Keratinocyte (primary cell): Measurements from ENCODE around the gene CCDC137. TPM values are rescaled to one million over a fixed set of nuclear protein-coding genes. Genes with fewer than 3 reads are reported as not detected.

Experiments
- DNase-seq: peaks from one replicate; pipeline ENCODE4 v3.0.0-alpha.2; 2011; ENCODE audit warnings: low read depth, missing footprints, low spot score
- FAIRE-seq: peaks from 2 replicates; lab custom pipeline; 2011; peaks lifted over from hg19 to GRCh38; lab: Jason Lieb, UNC
- H2AFZ ChIP-seq: 2 replicates; pipeline ENCODE4 v1.6.0; 2012; ENCODE audit warnings: low read length, control low read depth, inconsistent platforms; ENCODE audit not compliant: control insufficient read depth
- H3K27ac ChIP-seq: 2 replicates; pipeline ENCODE4 v1.5.1; 2011; ENCODE audit warnings: low read length; ENCODE audit not compliant: control insufficient read depth, insufficient read depth
- H3K27me3 ChIP-seq: 3 replicates; pipeline ENCODE4 v1.6.0; 2011; ENCODE audit warnings: low read length; ENCODE audit not compliant: control insufficient read depth, insufficient read depth; ENCODE audit errors: extremely low read depth
- H3K36me3 ChIP-seq, 2 experiments: 2 replicates in 1 of 2; 3 replicates in 1 of 2; pipeline ENCODE4 v1.5.1; 2011; ENCODE audit warnings: low read length in 2 of 2, mild to moderate bottlenecking in 1 of 2; ENCODE audit not compliant: control insufficient read depth in 2 of 2, insufficient read depth in 2 of 2; ENCODE audit errors: extremely low read depth in 1 of 2
- H3K4me1 ChIP-seq: 3 replicates; pipeline ENCODE4 v1.5.1; 2011; ENCODE audit warnings: low read length; ENCODE audit not compliant: control insufficient read depth, insufficient read depth; ENCODE audit errors: extremely low read depth
- H3K4me2 ChIP-seq: 3 replicates; pipeline ENCODE4 v1.6.0; 2011; ENCODE audit warnings: low read depth, low read length; ENCODE audit not compliant: control insufficient read depth, insufficient read depth; ENCODE audit errors: extremely low read depth
- H3K4me3 ChIP-seq, 3 experiments: fragments of 200-600 bp in 1 of 3; sonication (generic) in 1 of 3; 2 replicates in 2 of 3; 3 replicates in 1 of 3; pipeline ENCODE4 v1.5.1; 2011 to 2016; ENCODE audit warnings: low read length in 3 of 3, mild to moderate bottlenecking in 3 of 3, control low read depth in 2 of 3, inconsistent platforms in 1 of 3, low read depth in 1 of 3, mixed read lengths in 1 of 3, mixed run types in 1 of 3, moderate library complexity in 1 of 3; ENCODE audit not compliant: control insufficient read depth in 2 of 3, insufficient read depth in 2 of 3; ENCODE audit errors: extremely low read depth in 1 of 3
- H3K79me2 ChIP-seq: 2 replicates; pipeline ENCODE4 v1.6.0; 2012; ENCODE audit warnings: low read length; ENCODE audit not compliant: control insufficient read depth, insufficient read depth
- H3K9ac ChIP-seq: 3 replicates; pipeline ENCODE4 v1.6.0; 2011; ENCODE audit warnings: low read length; ENCODE audit not compliant: control insufficient read depth, insufficient read depth; ENCODE audit errors: extremely low read depth
- H3K9me1 ChIP-seq: 3 replicates; pipeline ENCODE4 v1.6.0; 2011; ENCODE audit warnings: low read length; ENCODE audit not compliant: control insufficient read depth, insufficient read depth; ENCODE audit errors: extremely low read depth
- H3K9me3 ChIP-seq: 2 replicates; pipeline ENCODE4 v1.5.1; 2012; ENCODE audit warnings: low read depth, low read length; ENCODE audit not compliant: control insufficient read depth
- H4K20me1 ChIP-seq: 3 replicates; pipeline ENCODE4 v1.6.0; 2011; ENCODE audit warnings: low read length; ENCODE audit not compliant: control insufficient read depth, insufficient read depth; ENCODE audit errors: extremely low read depth
- CTCF ChIP-seq, 3 experiments: IDR thresholded peaks in 1 of 3; conservative IDR thresholded peaks in 1 of 3; optimal IDR thresholded peaks in 1 of 3; 2 replicates in 2 of 3; 3 replicates in 1 of 3; pipeline versions ENCODE3 to v1.5.1; 2011; ENCODE audit warnings: low read length in 3 of 3, mild to moderate bottlenecking in 3 of 3, moderate library complexity in 2 of 3, control low read depth in 1 of 3, inconsistent platforms in 1 of 3; ENCODE audit not compliant: insufficient read depth in 2 of 3; ENCODE audit errors: extremely low read depth in 1 of 3
- EZH2 ChIP-seq: IDR thresholded peaks from one replicate; pipeline ENCODE4 v1.6.1; 2012; ENCODE audit warnings: inconsistent platforms, mild to moderate bottlenecking, low read length, moderate library complexity
- dilution Hi-C: fragments of 300-500 bp; cut with MboI; formaldehyde crosslinking; loops from one replicate; pipeline ENCODE4 v1.7.0; 2020; ENCODE audit warnings: low sequenced_read_pairs; ENCODE audit not compliant: extremely low pct_ligation_motif_present
- polyA plus RNA-seq, 5 experiments: library from polyadenylated mRNA; depleted of rRNA in 3 of 5; stranded (reverse) in 3 of 5; stranded (forward) in 1 of 5; unstranded in 1 of 5; fragments of >200 nt; gene quantifications; 1 replicate in 1 of 5; 2 replicates in 3 of 5; 3 replicates in 1 of 5; pipeline versions ENCODE4 v1.2.1 to v1.2.3, GENCODE V29; 2011 to 2012; ENCODE audit warnings: missing spikeins in 2 of 5, low read depth in 1 of 5, low replicate concordance in 1 of 5

The CCDC137 gene
- polyA plus RNA-seq, 1 donor (not counting 4 experiments of a cell fraction or from before 2014, with no cell fraction given): 15.4 TPM

- DNase-seq: no peak
- no peaks in the 10 kb centered on the region for H3K4me1 ChIP-seq
- TF ChIP-seq EZH2 (no peak), CTCF (optimal IDR thresholded peaks at IDR 0.05 in 1 of 3, IDR thresholded peaks at IDR 0.05 in 1 of 3, conservative IDR thresholded peaks at IDR 0.05 in 1 of 3; ENCODE audit: extremely low read depth in 1 of 3, insufficient read depth in 2 of 3, low read length in 3 of 3) (no peak)
- dilution Hi-C loops: no loop called here
- H2AFZ ChIP-seq: no peak overlapping the region
- no peaks in the 10 kb centered on the region for H3K9me3 ChIP-seq
- no peak overlapping the region for H3K9ac ChIP-seq
- no peak for FAIRE-seq
- H3K79me2 ChIP-seq: peaks cover 57% of the 10 kb centered on the region
- no peaks in the 10 kb centered on the region for H3K27me3 ChIP-seq
- no peak overlapping the region for H3K27ac ChIP-seq
- H3K4me3 ChIP-seq: no peak overlapping the region
- H4K20me1 ChIP-seq: peaks cover 6% of the 10 kb centered on the region
- H3K36me3 ChIP-seq: peaks cover 54 to 66% of the 10 kb centered on the region in 2 experiments
- no peaks in the 10 kb centered on the region for H3K9me1 ChIP-seq
- no peak overlapping the region for H3K4me2 ChIP-seq
Observed at GRCh38 chr17:81695801-81696200, 29.3 kb downstream of the CCDC137 start.

- dilution Hi-C loops: no loop called here
- Histone ChIP-seq H3K79me2 (peaks cover 58% of the 10 kb centered on the region), H3K27ac (no peak overlapping the region), H3K36me3 (peaks cover 56 to 64% of the 10 kb centered on the region in 2 experiments), H3K9me3 (no peaks in the 10 kb centered on the region), H3K4me3 (no peak overlapping the region), H3K9ac (no peak overlapping the region), H4K20me1 (peaks cover 3% of the 10 kb centered on the region), H3K27me3 (no peaks in the 10 kb centered on the region), H2AFZ (no peak overlapping the region), H3K9me1 (no peaks in the 10 kb centered on the region), H3K4me2 (no peak overlapping the region), H3K4me1 (peaks cover 3% of the 10 kb centered on the region)
- FAIRE-seq (no peak), DNase-seq (no peak)
- TF ChIP-seq CTCF (optimal IDR thresholded peaks at IDR 0.05 in 1 of 3, IDR thresholded peaks at IDR 0.05 in 1 of 3, conservative IDR thresholded peaks at IDR 0.05 in 1 of 3; ENCODE audit: extremely low read depth in 1 of 3, insufficient read depth in 2 of 3, low read length in 3 of 3): no peak
- TF ChIP-seq EZH2: no peak
Observed at GRCh38 chr17:81696218-81696941, 29.8 kb downstream of the CCDC137 start.
